Midbrain (tissue), 1 donor: Measurements from ENCODE around the gene TMEM184B.

ENCODE experiments used
- DNase-seq: peaks from one replicate; lab custom pipeline; 2025; lab: John Stamatoyannopoulos, UW

The TMEM184B gene

DNA sequence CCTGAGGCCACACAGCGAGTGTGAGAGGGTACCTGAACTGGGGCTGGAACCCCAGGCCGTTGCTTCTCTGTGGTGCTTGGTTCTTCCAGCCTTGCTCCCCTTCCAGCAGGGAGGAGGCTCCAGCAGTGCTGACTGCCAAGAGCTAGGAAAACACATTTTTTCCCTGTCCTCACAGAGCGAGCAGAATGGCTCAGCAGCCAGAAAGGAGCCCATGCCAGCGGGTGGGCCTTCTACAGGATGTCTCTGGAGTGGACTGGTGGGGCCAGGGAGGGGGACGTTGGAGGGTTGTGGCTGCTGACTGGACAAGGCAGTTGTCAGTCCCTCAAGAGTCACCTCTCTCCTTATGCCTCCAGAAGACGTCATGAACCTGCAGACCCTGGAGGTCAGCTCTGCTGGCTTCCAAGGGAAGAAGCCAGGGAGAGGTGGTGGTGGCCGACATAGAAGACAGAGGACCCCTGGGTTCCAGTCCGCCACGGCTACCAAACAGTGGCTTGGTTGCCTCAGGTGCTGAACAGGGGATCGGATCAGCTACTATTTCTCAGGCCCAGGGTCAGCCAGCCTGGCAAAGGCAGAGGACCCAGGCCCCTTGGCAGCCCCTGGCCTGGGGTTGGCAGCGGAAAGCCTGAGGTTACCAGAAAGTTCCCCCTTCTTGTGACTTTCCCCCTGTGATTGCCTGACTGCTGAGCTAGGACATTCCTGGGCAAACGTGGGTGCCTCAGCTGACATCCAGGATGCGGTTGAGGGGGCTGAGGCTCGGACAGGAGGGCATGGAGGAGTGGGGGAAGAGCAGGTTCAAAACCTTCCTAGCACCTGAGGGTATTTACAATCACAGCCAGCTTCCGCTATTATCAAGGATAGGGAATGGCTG, 67.3 kb downstream of the TMEM184B start:
- DNase-seq = peak; percentile 43

DNA sequence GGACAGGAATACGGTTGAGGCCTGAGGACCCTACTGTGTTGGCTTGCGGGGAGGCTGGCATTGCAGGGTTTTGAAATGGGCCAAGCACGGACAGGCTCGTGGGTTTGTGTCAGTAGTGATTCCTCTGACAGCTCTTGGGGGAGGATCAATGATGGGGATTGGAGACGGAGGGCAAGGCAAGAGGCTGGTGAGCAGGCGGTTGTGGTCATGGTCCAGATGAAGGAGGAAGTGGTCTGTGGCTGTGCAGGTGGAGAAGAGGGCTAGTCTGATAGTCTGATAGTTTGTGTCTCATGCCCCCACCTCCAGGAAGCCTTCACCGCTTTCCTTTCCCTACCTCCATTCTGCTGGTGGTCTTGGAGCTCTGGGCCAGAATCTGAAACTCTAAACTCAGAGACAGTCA, 68.0 kb downstream of the TMEM184B start:
- no peak for DNase-seq

DNA sequence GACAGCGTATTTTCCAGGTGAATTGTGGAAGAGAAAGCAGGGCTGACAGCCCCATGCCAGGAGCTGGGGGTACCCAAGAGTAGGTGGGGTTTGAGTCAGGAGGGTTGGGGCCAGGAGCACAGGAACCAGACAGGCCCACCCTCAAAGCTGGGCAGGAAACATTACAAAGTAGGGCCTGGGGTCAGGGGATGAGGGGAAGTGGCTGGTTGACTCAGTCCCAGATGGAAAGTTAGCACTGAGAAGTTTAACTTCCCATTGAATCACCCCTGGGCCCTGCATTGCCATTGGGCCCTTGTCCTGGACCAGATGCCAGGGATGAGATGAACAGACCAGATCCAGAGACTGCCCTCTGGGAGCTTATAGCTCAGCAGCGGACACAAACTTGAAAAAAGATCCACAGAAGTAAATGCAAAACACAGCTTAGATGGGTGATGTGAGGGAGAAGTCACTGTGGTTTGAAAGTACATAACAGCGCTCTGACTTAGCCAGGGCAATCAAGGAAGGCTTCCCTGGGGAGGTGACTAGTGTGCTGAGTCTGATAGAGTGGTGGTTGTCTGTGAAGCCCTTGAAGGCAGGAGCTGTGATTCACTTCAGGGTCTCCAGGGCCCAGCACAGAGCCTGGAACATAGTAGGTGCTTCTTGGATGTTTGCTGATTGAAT, 68.8 kb downstream of the TMEM184B start:
- DNase-seq = no peak

- no peak for DNase-seq
Measured at GRCh38 chr22:38203090-38203810, 69.6 kb downstream of the TMEM184B start.

DNA sequence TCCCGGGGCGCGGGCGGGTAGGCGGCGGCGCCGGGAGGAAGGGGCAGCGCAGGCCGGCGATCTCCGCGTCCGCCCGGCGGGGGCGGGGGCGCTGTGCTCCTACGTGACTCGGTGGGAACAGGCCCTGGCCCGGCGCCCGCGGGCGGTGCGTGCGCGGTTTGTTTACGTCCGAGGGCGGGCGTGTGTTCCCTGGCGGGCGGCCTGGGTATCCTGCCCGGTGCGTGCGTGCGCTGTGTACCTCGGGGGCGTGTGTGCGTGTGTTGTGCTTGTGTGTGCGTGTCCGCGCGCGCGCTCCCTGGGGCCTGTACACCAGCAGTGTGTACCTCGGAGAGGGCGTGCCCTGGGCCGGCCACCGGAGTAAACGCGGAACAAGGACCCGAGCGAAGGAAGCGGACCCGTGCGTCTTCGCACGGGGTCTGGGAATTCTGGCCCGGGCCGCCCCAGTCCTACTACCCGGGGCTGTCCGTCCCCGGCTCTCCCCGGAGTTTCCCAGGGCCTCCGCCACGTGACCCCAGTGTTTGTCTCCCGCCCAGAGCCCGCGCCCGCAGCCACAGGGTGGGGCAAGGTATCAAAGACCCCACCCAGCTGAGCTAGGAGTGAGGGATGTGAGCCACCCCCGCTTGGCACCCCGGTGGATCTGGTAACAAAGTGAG, 70.2 kb downstream of the TMEM184B start:
- peak; percentile 25 for DNase-seq

DNA sequence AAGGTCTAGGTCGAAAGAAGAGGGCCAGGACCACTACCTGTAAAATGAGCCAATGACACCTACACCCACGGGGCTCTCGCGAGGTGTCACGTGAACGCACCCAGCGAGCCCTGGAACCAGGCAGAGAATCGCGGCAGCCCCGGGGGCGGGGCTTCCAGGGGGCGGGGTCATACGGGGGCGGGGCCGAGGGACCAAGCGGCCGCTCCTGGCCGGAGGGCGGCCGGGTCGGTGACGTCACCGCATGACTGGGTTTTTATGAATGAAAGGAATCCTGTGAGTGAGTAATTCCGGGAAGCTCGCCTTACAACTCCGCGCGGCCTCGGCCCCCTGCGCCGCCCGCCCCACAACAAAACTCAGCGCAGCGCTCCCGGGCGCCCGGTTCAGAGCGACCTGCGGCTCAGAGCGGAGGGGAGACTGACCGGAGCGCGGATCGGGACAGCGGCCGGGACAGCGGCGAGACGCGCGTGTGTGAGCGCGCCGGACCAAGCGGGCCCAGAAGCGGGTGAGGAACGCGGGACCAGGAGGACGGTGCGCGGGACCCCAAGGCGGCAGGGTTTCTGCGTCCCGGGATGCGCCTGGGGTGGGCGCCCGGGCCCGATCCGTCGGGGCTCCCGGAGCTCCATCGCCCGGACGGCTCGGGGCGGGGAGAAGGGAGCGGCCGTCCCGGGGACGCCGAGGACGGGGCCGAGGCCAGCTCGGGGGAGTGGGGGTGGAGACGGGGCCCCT, 70.9 kb downstream of the TMEM184B start, which contains the start of gene MAFF:
TSS of gene MAFF (plus strand) at position 284 of the 726 bp plus-strand sequence. CDS start 11,860 bp downstream, outside the sequence.
- peak; percentile 89 for DNase-seq

DNA sequence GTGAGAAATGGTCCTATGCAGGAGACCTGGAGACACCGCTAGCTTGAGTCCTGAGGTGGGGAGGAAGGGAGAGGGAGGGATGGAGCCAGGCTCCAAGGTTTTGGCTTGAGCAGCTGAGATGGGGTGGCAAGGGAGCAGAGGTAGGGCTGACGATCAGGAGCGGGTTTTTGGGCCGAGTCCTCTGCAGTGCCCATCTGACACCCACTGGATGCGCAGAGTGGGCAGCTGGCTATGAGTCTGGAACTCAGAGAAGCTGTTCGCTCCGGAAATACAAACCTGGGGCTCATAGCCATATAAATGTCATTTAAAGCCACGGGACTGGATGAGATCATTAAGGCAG, 71.5 kb downstream of the TMEM184B start:
- DNase-seq = no peak

DNA sequence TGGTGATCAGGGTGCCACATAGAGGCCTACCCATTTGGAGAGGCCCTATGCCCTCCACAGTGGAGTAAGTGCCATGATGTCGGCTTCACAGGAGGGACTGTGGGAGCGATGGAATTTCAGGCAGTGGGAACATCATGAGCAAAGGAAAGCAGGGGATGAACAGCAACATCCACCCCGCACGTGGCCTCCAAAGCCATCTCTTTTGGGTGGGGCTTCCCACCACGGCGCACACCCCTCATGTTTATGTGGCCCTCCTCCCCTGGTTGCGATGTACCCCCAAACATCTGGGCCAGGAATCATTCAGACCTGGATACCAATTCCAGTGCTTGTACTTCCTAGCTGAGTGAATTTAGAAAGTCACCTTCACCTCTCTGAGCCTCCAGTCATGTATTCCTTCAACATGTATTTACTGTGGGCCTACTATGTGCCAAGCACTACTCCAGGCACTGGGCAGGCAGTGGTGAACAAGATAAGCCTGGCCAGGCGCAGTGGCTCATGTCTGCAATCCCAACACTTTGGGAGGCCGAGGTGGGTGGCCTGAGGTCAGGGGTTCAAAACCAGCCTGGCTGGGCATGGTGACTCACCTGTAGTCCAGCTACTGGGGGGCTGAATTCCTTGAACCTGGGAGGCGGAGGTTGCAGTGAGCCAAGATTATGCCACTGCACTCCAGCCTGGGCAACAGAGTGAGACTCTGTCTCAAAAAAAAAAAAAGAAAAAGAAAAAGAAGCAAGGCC, 72.8 kb downstream of the TMEM184B start:
- no peak for DNase-seq

- DNase-seq = no peak
Measured at GRCh38 chr22:38196791-38197419, 75.9 kb downstream of the TMEM184B start.

GRCh38 chr22:38193580-38193979, 79.2 kb downstream of the TMEM184B start:
- DNase-seq = no peak

DNA sequence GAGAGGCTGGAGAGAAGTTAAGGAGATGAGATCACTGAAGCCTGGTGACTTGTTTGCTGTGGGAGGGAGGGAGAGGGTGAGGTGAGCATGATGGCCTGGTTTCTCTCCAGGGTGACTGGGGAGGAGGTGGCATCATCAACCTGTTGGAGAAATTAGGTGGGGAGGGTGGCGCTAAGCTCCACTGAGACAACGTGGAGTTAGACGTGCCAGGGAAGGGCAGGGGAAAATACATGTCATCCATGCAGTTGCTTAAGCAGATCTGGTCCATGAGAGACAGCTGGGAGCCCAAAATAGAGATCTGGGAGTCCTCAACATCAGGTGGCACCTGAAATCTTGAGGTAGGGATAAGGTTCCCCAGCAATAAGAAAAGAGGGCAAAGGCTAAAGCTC, 80.3 kb downstream of the TMEM184B start:
- no peak for DNase-seq

DNA sequence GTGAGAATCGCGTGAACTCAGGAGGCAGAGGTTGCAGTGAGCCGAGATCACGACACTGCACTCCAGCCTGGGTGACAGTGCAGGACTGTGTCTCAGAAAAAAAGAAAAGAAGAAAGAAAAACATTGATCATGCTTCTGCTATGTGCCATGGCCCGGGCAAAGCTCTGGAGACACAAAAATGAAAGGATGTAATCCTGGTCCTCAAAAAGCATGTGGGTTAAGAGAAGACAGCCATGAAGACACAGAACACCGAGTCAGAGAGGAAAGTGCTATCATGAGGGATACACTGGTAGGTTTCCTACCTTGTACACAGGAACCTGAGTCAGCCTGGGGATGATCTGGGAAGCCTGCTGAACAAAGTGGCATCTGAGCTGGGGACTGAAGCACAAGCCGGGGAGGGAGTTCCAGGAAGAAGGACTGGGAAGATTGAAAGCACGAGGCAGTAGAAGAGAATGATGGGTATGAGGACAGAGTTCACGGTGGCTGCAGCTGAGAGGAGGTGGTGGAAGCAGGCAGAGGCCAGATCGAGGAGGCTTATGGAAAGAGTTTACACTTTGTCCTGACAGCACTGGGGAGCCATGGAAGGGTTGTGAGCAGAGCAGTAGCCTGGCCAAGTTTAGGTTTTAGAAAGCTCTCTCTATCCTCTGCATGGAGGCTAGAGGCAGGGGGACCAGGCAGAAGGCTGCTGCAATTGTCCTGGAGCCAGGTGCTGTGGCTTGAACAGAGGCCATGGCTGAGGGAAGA, 80.9 kb downstream of the TMEM184B start:
- DNase-seq = no peak

- no peak for DNase-seq
Measured at GRCh38 chr22:38191055-38191454, 81.8 kb downstream of the TMEM184B start.

GRCh38 chr22:38190581-38190980, 82.2 kb downstream of the TMEM184B start:
- no peak for DNase-seq

DNA sequence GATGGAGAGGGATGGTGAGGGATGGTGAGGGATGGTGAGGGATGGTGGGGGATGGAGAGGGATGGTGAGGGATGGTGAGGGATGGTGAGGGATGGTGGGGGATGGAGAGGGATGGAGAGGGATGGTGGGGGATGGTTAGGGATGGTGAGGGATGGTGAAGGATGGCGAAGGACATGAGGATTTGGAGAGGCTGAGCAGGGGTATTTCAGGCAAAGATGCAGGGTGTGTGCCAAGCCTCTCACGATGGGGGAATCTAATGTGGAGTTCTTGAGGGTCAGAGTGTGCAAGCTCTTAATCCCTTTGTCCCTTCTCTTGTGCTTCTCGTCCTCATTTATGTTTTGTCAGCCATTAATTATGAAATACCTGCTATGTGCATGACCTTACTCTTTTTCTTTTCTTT, 83.7 kb downstream of the TMEM184B start:
- no peak for DNase-seq

DNA sequence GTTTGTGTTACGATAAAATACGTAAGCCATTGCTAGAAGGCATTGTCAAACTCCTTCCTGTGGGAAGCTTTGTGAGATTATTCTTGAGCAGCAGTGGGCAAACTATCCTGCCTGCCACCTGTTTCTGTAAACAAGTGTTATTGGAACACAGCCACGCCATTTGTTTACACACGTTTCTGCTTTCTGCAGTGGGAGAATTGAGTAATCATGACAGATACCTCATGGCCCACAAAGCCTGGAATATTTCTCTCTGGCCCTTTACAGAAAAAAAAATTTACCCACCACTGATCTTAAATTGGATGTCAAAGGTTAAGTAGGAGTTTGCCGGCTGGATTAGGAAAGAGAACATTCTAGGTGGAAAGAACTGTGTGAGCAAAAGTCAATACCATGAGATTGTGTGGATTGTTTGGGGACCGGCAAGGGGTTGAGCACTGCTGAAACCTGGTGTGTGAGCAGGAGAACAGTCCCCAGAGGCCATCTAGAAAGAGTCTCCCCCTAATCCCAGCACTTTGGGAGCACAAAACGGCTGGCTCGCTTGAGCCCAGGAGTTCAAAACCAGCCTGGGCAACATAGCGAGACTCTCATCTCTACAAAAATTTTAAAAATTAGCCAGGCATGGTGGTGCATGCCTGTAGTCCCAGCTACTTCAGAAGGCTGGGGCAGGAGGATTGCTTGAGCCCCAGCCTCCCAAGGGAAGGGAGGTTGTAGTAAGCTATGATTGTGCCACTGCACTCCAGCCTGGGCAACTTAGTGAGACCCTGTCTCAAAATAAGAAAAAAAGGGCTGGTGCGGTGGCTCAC, 85.2 kb downstream of the TMEM184B start:
- no peak for DNase-seq

- DNase-seq = no peak
Measured at GRCh38 chr22:38186429-38186828, 86.4 kb downstream of the TMEM184B start.

GRCh38 chr22:38184788-38185187, 88.0 kb downstream of the TMEM184B start:
- DNase-seq = no peak
